OCI-LY1 (cell line): Measurements from ENCODE around the gene BTBD2.

ENCODE experiments used
- H2AFZ ChIP-seq: fragments of 200-600 bp; sonication (generic), shearing (Covaris generic); 2 replicates; pipeline ENCODE4 v1.6.0; 2014; ENCODE audit warnings: antibody characterized with exemption, mild to moderate bottlenecking, low read length
- H3F3A ChIP-seq: fragments of 200-600 bp; sonication (generic), shearing (Covaris generic); 2 replicates; pipeline ENCODE4 v1.6.0; 2014; ENCODE audit warnings: mild to moderate bottlenecking, antibody characterized with exemption, low read length, moderate library complexity; ENCODE audit not compliant: insufficient read depth
- H3K27ac ChIP-seq: fragments of 200-600 bp; sonication (generic); 2 replicates; pipeline ENCODE4 v1.5.1; 2014; ENCODE audit warnings: low read length, mixed run types, mild to moderate bottlenecking, low read depth; ENCODE audit not compliant: poor library complexity, severe bottlenecking
- H3K27me3 ChIP-seq: fragments of 200-600 bp; sonication (generic); 2 replicates; pipeline ENCODE4 v1.6.0; 2014; ENCODE audit warnings: antibody characterized with exemption, mild to moderate bottlenecking, low read length, moderate library complexity; ENCODE audit not compliant: insufficient read depth
- H3K36me3 ChIP-seq: fragments of 200-600 bp; sonication (generic); 2 replicates; pipeline ENCODE4 v1.6.1; 2014; ENCODE audit warnings: mild to moderate bottlenecking, antibody characterized with exemption, low read length, moderate library complexity, mixed read lengths; ENCODE audit not compliant: insufficient read depth
- H3K4me1 ChIP-seq: fragments of 200-600 bp; sonication (generic); 2 replicates; pipeline ENCODE4 v1.5.1; 2014; ENCODE audit warnings: mild to moderate bottlenecking, low read length, moderate library complexity; ENCODE audit not compliant: insufficient read depth, severe bottlenecking
- H3K4me2 ChIP-seq: fragments of 200-600 bp; sonication (generic), shearing (Covaris generic); 2 replicates; pipeline ENCODE4 v1.6.1; 2014; ENCODE audit warnings: low read length
- H3K4me3 ChIP-seq: fragments of 200-600 bp; sonication (generic); 2 replicates; pipeline ENCODE4 v1.5.1; 2014; ENCODE audit warnings: low read length, low read depth, mild to moderate bottlenecking, mixed read lengths; ENCODE audit not compliant: poor library complexity, severe bottlenecking
- H3K79me2 ChIP-seq: fragments of 200-600 bp; shearing (Covaris generic); 2 replicates; pipeline ENCODE4 v1.6.1; 2016; ENCODE audit warnings: mixed run types, low read length, mixed read lengths; ENCODE audit not compliant: insufficient read depth
- H3K9ac ChIP-seq: fragments of 200-600 bp; sonication (generic), shearing (Covaris generic); 2 replicates; pipeline ENCODE4 v1.6.1; 2014; ENCODE audit warnings: mild to moderate bottlenecking, low read length, mixed read lengths
- H3K9me2 ChIP-seq: fragments of 200-600 bp; sonication (generic), shearing (Covaris generic); 2 replicates; pipeline ENCODE4 v1.6.1; 2014; ENCODE audit warnings: low read depth, mild to moderate bottlenecking, low read length, mixed read lengths
- H3K9me3 ChIP-seq: fragments of 200-600 bp; shearing (Covaris generic); 2 replicates; pipeline ENCODE4 v1.6.1; 2014; ENCODE audit warnings: low read length, mixed read lengths
- H4K20me1 ChIP-seq: fragments of 200-600 bp; sonication (generic), shearing (Covaris generic); 2 replicates; pipeline ENCODE4 v1.6.0; 2016; ENCODE audit warnings: mild to moderate bottlenecking, low read length; ENCODE audit not compliant: insufficient read depth
- EZH2 ChIP-seq: fragments of 200-600 bp; sonication (generic), shearing (Covaris generic); IDR thresholded peaks from 2 replicates; pipeline ENCODE4 v1.8.0; 2017; ENCODE audit warnings: borderline replicate concordance, mixed run types, mild to moderate bottlenecking, antibody characterized with exemption, low read length, moderate library complexity, mixed read lengths
- TF ChIP-seq, protein P1 (sequence below): fragments of 200-600 bp; sonication (generic), shearing (Covaris generic); IDR thresholded peaks from 2 replicates; pipeline ENCODE4 v1.5.1; 2017; ENCODE audit warnings: mild to moderate bottlenecking, antibody characterized with exemption, low read length, moderate library complexity, mixed read lengths

BTBD2 gene

GRCh38 chr19:2015608-2015950, at the start of gene BTBD2:
Gene BTBD2 (minus strand): TSS chr19:2015714. CDS start chr19:2015703, 11 bp downstream.
- H3K27me3 ChIP-seq, result no peaks in the 10 kb centered on the region
- H3K9me3 ChIP-seq, result no peaks in the 10 kb centered on the region
- no peak within 1 kb of the TSS for H2AFZ ChIP-seq
- H3K79me2 ChIP-seq, result no peaks in the 10 kb centered on the region
- peak within 1 kb of the TSS; percentile 71 for H3K4me3 ChIP-seq
- no peak for TF ChIP-seq EZH2
- TF ChIP-seq, protein P1, sequence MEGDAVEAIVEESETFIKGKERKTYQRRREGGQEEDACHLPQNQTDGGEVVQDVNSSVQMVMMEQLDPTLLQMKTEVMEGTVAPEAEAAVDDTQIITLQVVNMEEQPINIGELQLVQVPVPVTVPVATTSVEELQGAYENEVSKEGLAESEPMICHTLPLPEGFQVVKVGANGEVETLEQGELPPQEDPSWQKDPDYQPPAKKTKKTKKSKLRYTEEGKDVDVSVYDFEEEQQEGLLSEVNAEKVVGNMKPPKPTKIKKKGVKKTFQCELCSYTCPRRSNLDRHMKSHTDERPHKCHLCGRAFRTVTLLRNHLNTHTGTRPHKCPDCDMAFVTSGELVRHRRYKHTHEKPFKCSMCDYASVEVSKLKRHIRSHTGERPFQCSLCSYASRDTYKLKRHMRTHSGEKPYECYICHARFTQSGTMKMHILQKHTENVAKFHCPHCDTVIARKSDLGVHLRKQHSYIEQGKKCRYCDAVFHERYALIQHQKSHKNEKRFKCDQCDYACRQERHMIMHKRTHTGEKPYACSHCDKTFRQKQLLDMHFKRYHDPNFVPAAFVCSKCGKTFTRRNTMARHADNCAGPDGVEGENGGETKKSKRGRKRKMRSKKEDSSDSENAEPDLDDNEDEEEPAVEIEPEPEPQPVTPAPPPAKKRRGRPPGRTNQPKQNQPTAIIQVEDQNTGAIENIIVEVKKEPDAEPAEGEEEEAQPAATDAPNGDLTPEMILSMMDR, result no peak
- H3K9me2 ChIP-seq, result no peaks in the 10 kb centered on the region
- H3K9ac ChIP-seq, result peak within 1 kb of the TSS; percentile 68
- peak within 1 kb of the TSS; percentile 78 for H3K4me2 ChIP-seq
- H4K20me1 ChIP-seq, result no peaks in the 10 kb centered on the region
- no peaks in the 10 kb centered on the region for H3K36me3 ChIP-seq
- H3K4me1 ChIP-seq, result peaks cover 14% of the 10 kb centered on the region
- H3K27ac ChIP-seq, result no peak within 1 kb of the TSS
- no peaks in the 10 kb centered on the region for H3F3A ChIP-seq

- no peak overlapping the region for H3K4me3 ChIP-seq
- no peaks in the 10 kb centered on the region; the same call in 1 of the 2 replicates for H3K36me3 ChIP-seq
- H2AFZ ChIP-seq, result no peak overlapping the region
- no peak for TF ChIP-seq EZH2
- TF ChIP-seq, protein P1, result no peak
- peak overlapping the region; percentile 51 for H3K27ac ChIP-seq
- H3K27me3 ChIP-seq, result no peaks in the 10 kb centered on the region
- peaks cover 33% of the 10 kb centered on the region for H3K4me1 ChIP-seq
- no peaks in the 10 kb centered on the region for H3F3A ChIP-seq
- no peak overlapping the region for H3K9ac ChIP-seq
- no peaks in the 10 kb centered on the region for H3K9me3 ChIP-seq
- H3K9me2 ChIP-seq, result no peaks in the 10 kb centered on the region
- H3K4me2 ChIP-seq, result no peak overlapping the region
- no peaks in the 10 kb centered on the region for H3K79me2 ChIP-seq
- H4K20me1 ChIP-seq, result no peaks in the 10 kb centered on the region
Measured at GRCh38 chr19:2064788-2065524, 49.4 kb upstream of the BTBD2 start.

DNA sequence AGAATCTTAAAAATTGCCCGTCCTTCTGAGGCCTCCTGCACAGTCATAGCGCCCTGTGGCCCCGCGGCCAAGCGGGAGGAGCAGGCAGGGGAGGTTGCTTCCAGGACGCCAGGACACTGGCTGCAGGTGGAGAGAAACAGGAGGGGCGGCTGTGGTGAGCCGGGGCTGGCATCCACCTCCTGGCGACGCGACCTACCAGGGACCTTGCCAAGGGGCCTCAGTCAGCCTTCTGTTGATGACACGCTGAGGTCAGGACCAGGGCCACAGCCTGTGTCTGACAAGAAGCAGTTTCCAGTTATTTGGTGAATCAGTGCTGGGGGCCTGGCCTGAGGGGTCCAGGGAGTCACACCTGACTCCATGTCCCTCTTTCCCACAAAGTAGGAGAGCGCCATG, 48.9 kb upstream of the BTBD2 start:
- Histone ChIP-seq H3K79me2 (no peaks in the 10 kb centered on the region), H3K4me1 (peaks cover 39% of the 10 kb centered on the region), H3K9me2 (no peaks in the 10 kb centered on the region), H3K9ac (no peak overlapping the region), H3K36me3 (no peaks in the 10 kb centered on the region; the same call in 1 of the 2 replicates), H3K4me2 (no peak overlapping the region), H4K20me1 (no peaks in the 10 kb centered on the region), H3F3A (no peaks in the 10 kb centered on the region), H3K27me3 (no peaks in the 10 kb centered on the region), H3K27ac (peak overlapping the region; percentile 51), H3K9me3 (no peaks in the 10 kb centered on the region), H3K4me3 (no peak overlapping the region), H2AFZ (no peak overlapping the region)
- TF ChIP-seq, protein P1, result no peak
- TF ChIP-seq EZH2, result no peak
